GM12865 (cell line): ENCODE results near the gene SKA2.

Experiments
- DNase-seq: peaks from one replicate; pipeline ENCODE4 v3.0.0; 2010; ENCODE audit warnings: low read depth
- H3K4me3 ChIP-seq: 2 replicates; pipeline ENCODE4 v1.5.1; 2011; ENCODE audit warnings: mild to moderate bottlenecking, low read depth, low read length, control low read depth
- TF ChIP-seq, protein P1 (sequence below): IDR thresholded peaks from 2 replicates; pipeline ENCODE4 v1.5.1; 2011; ENCODE audit warnings: low read length, control low read depth, low read depth, inconsistent platforms; ENCODE audit not compliant: insufficient read depth; ENCODE audit errors: missing control alignments

The SKA2 gene, protein sequence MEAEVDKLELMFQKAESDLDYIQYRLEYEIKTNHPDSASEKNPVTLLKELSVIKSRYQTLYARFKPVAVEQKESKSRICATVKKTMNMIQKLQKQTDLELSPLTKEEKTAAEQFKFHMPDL

DNA sequence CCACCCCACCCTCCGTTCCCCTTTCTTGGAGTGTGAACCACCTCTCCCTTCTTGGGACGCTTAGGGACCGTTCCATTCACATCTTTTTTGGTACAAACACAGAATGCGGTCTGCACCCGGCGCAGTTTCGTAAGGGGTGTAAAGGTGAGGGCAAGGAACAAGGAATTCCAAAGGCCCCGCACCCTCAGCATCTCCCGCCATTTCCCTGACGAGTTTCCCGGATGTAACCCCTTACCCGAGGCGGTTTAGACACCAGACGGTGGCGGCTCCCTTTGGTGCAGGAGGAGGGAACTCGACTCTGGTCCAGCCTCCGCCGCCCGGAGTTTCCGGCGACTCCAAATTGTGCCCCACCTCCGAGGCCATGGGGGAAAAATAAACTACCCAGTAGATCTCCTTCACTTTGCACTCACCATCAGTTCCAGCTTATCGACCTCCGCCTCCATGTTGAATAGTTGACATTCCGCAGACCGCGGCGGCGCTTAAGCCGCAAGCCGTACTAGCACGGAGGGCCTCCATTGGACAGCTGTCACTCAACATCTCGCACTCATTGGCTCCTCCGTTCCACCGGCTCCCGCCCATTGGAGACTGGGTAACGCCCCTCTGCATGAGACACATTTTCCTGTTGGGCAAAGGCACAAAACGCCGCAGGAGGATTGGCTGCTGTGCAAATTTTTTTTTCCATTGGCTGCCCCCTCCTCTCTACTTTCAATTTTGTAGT is at the start of gene SKA2:
SKA2 (minus strand) TSS at position 466 of the 718 bp plus-strand sequence; CDS start at position 443, 23 bp downstream.
- H3K4me3 ChIP-seq = peak within 1 kb of the TSS; percentile 73
- TF ChIP-seq, protein P1, sequence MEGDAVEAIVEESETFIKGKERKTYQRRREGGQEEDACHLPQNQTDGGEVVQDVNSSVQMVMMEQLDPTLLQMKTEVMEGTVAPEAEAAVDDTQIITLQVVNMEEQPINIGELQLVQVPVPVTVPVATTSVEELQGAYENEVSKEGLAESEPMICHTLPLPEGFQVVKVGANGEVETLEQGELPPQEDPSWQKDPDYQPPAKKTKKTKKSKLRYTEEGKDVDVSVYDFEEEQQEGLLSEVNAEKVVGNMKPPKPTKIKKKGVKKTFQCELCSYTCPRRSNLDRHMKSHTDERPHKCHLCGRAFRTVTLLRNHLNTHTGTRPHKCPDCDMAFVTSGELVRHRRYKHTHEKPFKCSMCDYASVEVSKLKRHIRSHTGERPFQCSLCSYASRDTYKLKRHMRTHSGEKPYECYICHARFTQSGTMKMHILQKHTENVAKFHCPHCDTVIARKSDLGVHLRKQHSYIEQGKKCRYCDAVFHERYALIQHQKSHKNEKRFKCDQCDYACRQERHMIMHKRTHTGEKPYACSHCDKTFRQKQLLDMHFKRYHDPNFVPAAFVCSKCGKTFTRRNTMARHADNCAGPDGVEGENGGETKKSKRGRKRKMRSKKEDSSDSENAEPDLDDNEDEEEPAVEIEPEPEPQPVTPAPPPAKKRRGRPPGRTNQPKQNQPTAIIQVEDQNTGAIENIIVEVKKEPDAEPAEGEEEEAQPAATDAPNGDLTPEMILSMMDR = no peak
- no peak for DNase-seq

DNA sequence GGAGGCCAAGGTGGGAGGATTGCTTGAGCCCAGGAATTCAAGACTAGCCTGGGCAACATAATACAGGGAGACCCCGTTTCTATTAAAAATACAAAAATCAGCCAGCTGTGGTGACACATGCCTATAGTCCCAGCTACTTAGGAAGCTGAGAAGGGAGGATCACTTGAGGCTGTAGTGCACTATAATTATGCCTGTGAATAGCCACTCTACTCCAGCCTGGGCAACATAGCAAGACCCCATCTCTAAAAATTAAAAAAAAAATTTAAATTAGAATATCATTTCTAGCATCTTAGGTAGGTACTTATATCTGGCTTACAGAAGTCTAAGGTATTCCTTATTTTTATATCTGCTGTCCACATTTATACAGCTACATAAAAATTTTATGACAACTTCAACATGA is 47.3 kb upstream of the SKA2 start:
- no peak for DNase-seq
- TF ChIP-seq, protein P1 = no peak
- no peak overlapping the region for H3K4me3 ChIP-seq

DNA sequence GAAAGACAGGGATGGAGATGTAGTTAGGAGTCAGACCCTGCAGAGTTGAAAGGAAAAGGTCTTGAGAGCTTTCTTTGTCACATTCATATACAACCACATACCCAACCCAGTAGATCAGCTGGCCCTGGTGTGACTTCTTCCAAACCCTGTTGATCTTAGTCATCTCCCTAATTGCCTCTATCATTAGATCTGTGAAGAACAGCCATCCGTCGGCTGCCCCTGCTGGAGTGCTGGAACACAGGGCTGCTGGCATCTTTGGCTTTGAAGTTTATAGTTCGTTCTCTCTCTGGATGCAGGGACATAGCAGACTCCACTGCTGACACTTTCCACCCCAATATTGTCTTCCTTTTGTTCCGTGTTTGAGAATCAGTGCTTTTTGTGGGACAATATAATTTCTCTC is 44.4 kb upstream of the SKA2 start:
- no peak for DNase-seq
- TF ChIP-seq, protein P1 = no peak
- H3K4me3 ChIP-seq = no peak overlapping the region

DNA sequence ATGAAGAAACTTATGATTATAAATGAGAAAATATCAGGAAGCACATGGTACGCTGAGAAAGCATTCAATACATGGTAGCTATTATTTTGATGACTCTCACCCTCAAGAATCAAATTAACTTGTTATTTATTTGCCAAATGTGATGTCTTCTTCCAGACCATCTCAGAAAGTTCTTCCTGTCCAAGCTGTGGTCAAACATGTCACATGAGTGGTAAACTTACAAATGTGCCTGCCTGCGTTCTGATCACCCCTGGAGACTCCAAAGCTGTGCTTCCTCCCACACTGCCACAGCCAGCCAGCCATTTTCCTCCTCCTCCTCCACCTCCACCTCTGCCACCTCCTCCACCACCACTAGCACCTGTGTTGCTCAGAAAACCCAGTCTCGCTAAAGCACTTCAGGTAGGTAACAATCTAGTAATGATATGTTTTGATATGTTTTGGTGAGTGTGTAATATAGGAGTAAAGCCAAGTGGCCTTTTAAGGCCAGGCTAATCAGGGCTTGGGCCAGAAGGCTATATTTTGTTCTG is 38.4 kb upstream of the SKA2 start:
- no peak overlapping the region for H3K4me3 ChIP-seq
- no peak for DNase-seq
- TF ChIP-seq, protein P1 = no peak

DNA sequence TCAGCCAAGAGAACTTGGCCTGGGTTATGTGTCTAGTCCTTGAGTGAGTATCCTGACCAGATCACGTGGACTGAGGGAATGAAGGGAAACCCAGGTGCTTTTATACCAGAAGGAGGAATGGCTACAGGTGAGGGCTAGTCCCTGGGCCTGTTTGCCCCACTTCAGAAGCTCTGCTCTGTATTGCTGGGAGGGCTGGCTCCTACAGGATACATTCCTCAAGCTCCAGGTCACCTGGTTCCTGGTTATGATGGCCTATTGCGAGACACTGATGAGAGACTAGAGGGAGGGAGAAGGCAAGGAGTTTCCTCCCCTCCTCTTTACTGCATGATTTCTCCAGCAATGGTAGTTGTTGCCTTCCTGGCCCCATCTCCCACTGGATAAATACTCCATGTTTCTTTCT is 35.8 kb upstream of the SKA2 start:
- no peak for DNase-seq
- TF ChIP-seq, protein P1 = no peak
- no peak overlapping the region for H3K4me3 ChIP-seq

DNA sequence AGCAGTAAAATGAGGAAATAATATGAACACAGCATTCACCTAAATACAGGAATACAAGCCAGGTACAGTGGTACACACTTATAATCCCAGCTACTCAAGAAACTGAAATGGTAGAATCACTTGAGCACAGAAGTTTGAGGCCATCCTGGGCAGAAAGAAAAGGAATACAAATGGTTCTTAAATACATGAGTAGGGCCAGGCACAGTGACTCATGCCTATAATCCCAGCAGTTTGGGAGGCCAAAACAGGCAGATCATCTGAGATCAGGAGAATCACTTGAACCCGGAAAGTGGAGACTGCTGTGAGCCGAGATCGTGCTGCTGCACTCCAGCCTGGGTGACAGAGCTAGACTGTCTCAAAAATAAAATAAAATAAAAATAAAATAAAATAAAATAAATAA is 31.9 kb upstream of the SKA2 start:
- TF ChIP-seq, protein P1 = no peak
- no peak overlapping the region for H3K4me3 ChIP-seq
- DNase-seq = no peak
